Body of pancreas (tissue), 4 donors: ENCODE results near the gene TMEM123. TPM values are rescaled to one million over a fixed set of nuclear protein-coding genes. Genes with fewer than 3 reads are reported as not detected.

ENCODE experiments used
- ATAC-seq: fragments of 150-250 bp; one replicate; pipeline ENCODE4 v1.9.1; 2016
- DNase-seq, 4 donors: peaks; one replicate each; pipeline ENCODE4 v3.0.0-alpha.2; 2019
- H3K27ac ChIP-seq, 4 donors: fragments of 200-600 bp; sonication (generic); 1 replicate in 3 of 4; 2 replicates in 1 of 4; pipeline versions ENCODE4 v1.5.1 to v1.6.1; 2016 to 2019; ENCODE audit warnings: mild to moderate bottlenecking in 1 of 4, mixed read lengths in 1 of 4, moderate library complexity in 1 of 4
- H3K27me3 ChIP-seq, 2 donors: fragments of 200-600 bp; sonication (generic); one replicate each; pipeline ENCODE4 v1.6.0; 2016; ENCODE audit warnings: mild to moderate bottlenecking in 1 of 2
- H3K36me3 ChIP-seq, 2 donors: fragments of 200-600 bp; sonication (generic); replicated peaks in 1 of 2; 2 replicates each; pipeline ENCODE4 v1.5.1; 2016; ENCODE audit warnings: low read depth in 2 of 2; ENCODE audit not compliant: insufficient read depth in 1 of 2
- H3K4me1 ChIP-seq: fragments of 200-600 bp; sonication (generic); one replicate; pipeline ENCODE4 v1.6.0; 2016
- H3K4me3 ChIP-seq, 2 donors: fragments of 200-600 bp; sonication (generic); 1 replicate in 1 of 2; 2 replicates in 1 of 2; pipeline ENCODE4 v1.5.1; 2016 to 2019
- H3K9me3 ChIP-seq, 3 donors: fragments of 200-600 bp; sonication (generic); 1 replicate in 2 of 3; 2 replicates in 1 of 3; pipeline ENCODE4 v1.5.1; 2016
- CTCF ChIP-seq, 7 experiments: fragments of 450-650 bp in 4 of 7; fragments of 200-600 bp in 3 of 7; sonication (generic) in 3 of 7; IDR thresholded peaks; one replicate each; pipeline ENCODE4 v1.5.1; 2016 to 2019; ENCODE audit warnings: antibody characterized with exemption in 7 of 7
- POLR2A ChIP-seq, 3 donors: fragments of 450-650 bp; IDR thresholded peaks; one replicate each; pipeline ENCODE4 v1.6.1; 2016; ENCODE audit warnings: antibody characterized with exemption in 3 of 3, mild to moderate bottlenecking in 2 of 3
- WGBS, 2 donors: methylation state at CpG; one replicate each; pipeline ENCODE4 v1.1.5; 2017; 5-methylcytosine and 5-hydroxymethylcytosine counted together
- intact Hi-C: fragments of 100-400 bp; cut with DNase I; formaldehyde crosslinking; loops from one replicate; pipeline ENCODE4 v1.15.1; 2023
- total RNA-seq, 2 donors: library from RNA; depleted of rRNA; stranded (reverse); fragments of >200 nt; gene quantifications; one replicate each; pipeline ENCODE4 v1.1.0, GENCODE V29; 2016

TMEM123 gene
- total RNA-seq, 2 donors from 2014 or later = 40.2 to 82.5 TPM

- 48 to 57% methylated on average over 3 of the region's 3 CpGs for WGBS, 2 donors
- H3K9me3 ChIP-seq = no peaks in the 10 kb centered on the region
- H3K4me3 ChIP-seq = no peak overlapping the region
- DNase-seq = no peak
- no peaks in the 10 kb centered on the region for H3K27me3 ChIP-seq
- TF ChIP-seq POLR2A (IDR thresholded peaks at IDR 0.05) = no peak
- no peak for TF ChIP-seq CTCF (IDR thresholded peaks at IDR 0.05)
- peaks cover 19 to 21% of the 10 kb centered on the region in 2 donors for H3K36me3 ChIP-seq
- ATAC-seq = no peak
- H3K4me1 ChIP-seq = peaks cover 11% of the 10 kb centered on the region
- intact Hi-C loops = no loop called here
- H3K27ac ChIP-seq = no peak overlapping the region
These were observed 91.9 kb downstream of the TMEM123 start for GRCh38 chr11:102360681-102361080.

DNA sequence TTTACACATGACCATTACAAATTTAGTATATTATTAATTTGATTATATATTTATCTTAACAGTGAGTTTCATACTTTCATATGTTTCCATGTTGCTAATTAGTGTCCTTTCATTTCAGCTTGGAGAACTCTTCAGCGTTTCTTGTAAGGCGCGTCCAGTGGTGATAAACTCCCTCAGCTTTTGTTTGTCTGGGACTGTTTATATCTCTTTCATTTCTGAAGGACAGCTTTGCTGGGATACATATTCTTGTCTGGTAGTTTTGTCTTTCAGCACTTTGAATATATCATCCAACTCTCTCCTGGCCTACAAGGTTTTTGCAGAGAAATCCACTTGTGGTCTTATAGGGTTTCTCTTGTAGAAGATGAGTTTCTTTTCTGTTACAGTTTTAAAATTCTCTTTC lies 93.2 kb downstream of the TMEM123 start:
- ATAC-seq (no peak), DNase-seq (no peak)
- WGBS, 2 donors = 64 to 70% methylated on average over 3 of the region's 3 CpGs
- H3K27me3 ChIP-seq = no peaks in the 10 kb centered on the region
- H3K4me1 ChIP-seq = peaks cover 11% of the 10 kb centered on the region
- H3K9me3 ChIP-seq = no peaks in the 10 kb centered on the region
- no peak overlapping the region for H3K4me3 ChIP-seq
- H3K36me3 ChIP-seq = peaks cover 11 to 17% of the 10 kb centered on the region in 2 donors
- intact Hi-C loops = no loop called here
- H3K27ac ChIP-seq = no peak overlapping the region
- no peak for TF ChIP-seq POLR2A (IDR thresholded peaks at IDR 0.05)
- no peak for TF ChIP-seq CTCF (IDR thresholded peaks at IDR 0.05)

GRCh38 chr11:102357116-102357515 lies 95.4 kb downstream of the TMEM123 start:
- TF ChIP-seq CTCF (IDR thresholded peaks at IDR 0.05) (no peak), POLR2A (IDR thresholded peaks at IDR 0.05) (no peak)
- ATAC-seq (no peak), DNase-seq (no peak)
- Histone ChIP-seq H3K36me3 (peaks cover 10 to 14% of the 10 kb centered on the region in 2 donors), H3K9me3 (no peaks in the 10 kb centered on the region), H3K27ac (no peak overlapping the region), H3K4me1 (peaks cover 11% of the 10 kb centered on the region), H3K4me3 (no peak overlapping the region), H3K27me3 (no peaks in the 10 kb centered on the region)
- intact Hi-C loops = no loop called here

DNA sequence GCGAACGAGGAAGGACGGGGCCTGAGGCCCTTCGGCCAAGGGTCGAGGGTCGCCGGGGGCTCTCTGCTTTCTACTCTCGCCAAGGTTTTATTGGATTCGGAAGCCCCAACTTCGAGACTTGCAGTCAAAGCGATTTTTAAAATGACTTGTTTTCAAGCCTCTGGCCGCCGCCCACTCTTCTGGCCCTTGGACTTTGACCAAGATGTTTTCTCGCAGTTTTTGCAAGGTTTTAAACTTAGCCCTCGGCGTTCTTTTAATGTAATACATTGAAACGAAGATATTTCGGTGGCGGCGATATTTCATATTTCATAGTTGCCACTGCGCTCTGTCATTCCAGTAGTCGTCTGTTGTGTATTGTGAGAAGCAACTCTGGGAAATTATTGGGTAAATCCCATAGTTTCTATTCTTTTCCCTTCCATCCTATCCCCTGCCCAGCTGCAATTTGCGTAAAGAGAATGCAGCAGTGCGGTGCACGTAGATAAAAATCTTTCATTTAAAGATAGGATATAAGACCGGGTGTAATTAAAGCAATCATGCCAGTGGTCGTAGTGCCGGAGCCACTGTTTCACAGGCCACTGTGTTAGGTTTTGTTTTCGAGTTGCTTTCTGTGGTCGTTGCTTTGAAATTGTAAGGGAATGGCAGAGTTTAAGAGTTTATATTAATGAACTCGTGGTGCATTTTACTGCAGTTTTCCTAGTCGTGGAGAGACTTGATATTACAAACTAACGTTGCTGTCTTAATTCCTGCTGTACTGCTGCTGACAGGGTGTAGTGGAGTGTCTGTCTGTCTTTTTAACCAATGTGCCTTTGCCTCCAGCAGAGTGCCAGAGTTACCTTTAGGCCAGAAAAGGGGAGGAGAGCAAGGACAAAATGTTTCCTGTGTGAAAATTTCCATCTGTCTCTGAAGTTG lies 104.8 kb downstream of the TMEM123 start:
- H3K4me3 ChIP-seq = peak overlapping the region; percentile 65 to 86
- peak in 2 of 3 donors; percentile 78 to 82 for TF ChIP-seq POLR2A (IDR thresholded peaks at IDR 0.05)
- TF ChIP-seq CTCF (IDR thresholded peaks at IDR 0.05) = peak in 2 of 7 experiments; percentile 15 to 18
- H3K27me3 ChIP-seq = no peaks in the 10 kb centered on the region
- H3K9me3 ChIP-seq = no peaks in the 10 kb centered on the region
- intact Hi-C loops = no loop called here
- ATAC-seq = peak; percentile 47
- peaks cover 28% of the 10 kb centered on the region for H3K4me1 ChIP-seq
- peak overlapping the region; percentile 95 to 100 (median 98) for H3K27ac ChIP-seq
- H3K36me3 ChIP-seq = no peaks in the 10 kb centered on the region
- WGBS, 2 donors = 0 to 2% methylated on average over 25 to 33 of the region's 33 CpGs
- DNase-seq = peak; percentile 40 to 64 (median 56)
